PC-3 (cell line): ENCODE data around the gene MCM7.

Experiments
- EZH2 ChIP-seq: fragments of 300-600 bp; sonication (generic); IDR thresholded peaks from one replicate; pipeline ENCODE4 v1.6.1; 2017; ENCODE audit warnings: antibody characterized with exemption, mild to moderate bottlenecking, low read length; ENCODE audit not compliant: unreplicated experiment
- EZH2phosphoT487 ChIP-seq: fragments of 300-600 bp; sonication (generic); IDR thresholded peaks from 2 replicates; pipeline ENCODE4 v1.6.1; 2018; ENCODE audit warnings: mild to moderate bottlenecking, antibody characterized with exemption, low read length, borderline replicate concordance
- TF ChIP-seq, protein P1 (sequence below): fragments of 300-600 bp; sonication (generic); conservative IDR thresholded peaks from 2 replicates; pipeline ENCODE4 v1.5.1; 2017; ENCODE audit warnings: antibody characterized with exemption, low read depth, mild to moderate bottlenecking, low read length

DNA sequence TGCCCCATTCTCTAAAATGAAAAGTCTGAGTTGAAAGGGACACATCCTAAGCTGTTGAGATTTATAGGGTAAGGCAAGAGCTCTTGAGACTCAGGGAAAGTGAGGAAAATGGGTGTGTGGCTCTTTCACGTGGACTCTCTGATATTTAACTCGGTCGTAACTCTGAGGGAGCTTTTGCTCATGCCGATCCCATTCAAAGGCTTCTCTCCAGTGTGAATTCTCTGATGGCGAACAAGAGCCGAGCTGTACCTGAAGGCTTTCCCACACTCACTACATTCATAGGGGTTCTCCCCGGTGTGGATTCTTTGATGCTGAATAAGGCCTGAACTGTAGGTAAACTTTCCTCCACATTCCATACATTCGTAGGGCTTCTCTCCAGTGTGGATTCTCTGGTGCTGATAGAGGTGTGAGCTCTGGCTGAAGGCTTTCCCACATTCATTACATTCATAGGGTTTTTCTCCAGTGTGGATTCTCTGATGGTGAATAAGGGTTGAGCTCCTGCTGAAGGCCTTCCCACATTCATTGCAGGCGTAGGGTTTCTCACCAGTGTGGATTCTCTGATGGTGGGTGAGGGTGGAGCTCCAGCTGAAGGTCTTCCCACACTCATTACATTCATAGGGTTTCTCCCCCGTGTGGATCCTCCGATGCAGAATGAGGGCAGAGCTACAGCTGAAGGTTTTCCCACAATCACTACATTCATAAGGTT is 30.0 kb downstream of the MCM7 start:
- TF ChIP-seq, protein P1, sequence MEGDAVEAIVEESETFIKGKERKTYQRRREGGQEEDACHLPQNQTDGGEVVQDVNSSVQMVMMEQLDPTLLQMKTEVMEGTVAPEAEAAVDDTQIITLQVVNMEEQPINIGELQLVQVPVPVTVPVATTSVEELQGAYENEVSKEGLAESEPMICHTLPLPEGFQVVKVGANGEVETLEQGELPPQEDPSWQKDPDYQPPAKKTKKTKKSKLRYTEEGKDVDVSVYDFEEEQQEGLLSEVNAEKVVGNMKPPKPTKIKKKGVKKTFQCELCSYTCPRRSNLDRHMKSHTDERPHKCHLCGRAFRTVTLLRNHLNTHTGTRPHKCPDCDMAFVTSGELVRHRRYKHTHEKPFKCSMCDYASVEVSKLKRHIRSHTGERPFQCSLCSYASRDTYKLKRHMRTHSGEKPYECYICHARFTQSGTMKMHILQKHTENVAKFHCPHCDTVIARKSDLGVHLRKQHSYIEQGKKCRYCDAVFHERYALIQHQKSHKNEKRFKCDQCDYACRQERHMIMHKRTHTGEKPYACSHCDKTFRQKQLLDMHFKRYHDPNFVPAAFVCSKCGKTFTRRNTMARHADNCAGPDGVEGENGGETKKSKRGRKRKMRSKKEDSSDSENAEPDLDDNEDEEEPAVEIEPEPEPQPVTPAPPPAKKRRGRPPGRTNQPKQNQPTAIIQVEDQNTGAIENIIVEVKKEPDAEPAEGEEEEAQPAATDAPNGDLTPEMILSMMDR: no peak
- TF ChIP-seq EZH2phosphoT487 (no peak), EZH2 (no peak)
